HG02759 (cell line): ENCODE data around the gene GRK3.

Source experiments
- ATAC-seq: cut with Tn5 transposase; IDR thresholded peaks from one replicate; pipeline ENCODE4 v1.9.1; 2021; ENCODE audit warnings: mild to moderate bottlenecking, moderate library complexity; ENCODE audit not compliant: unreplicated experiment

GRK3 gene

DNA sequence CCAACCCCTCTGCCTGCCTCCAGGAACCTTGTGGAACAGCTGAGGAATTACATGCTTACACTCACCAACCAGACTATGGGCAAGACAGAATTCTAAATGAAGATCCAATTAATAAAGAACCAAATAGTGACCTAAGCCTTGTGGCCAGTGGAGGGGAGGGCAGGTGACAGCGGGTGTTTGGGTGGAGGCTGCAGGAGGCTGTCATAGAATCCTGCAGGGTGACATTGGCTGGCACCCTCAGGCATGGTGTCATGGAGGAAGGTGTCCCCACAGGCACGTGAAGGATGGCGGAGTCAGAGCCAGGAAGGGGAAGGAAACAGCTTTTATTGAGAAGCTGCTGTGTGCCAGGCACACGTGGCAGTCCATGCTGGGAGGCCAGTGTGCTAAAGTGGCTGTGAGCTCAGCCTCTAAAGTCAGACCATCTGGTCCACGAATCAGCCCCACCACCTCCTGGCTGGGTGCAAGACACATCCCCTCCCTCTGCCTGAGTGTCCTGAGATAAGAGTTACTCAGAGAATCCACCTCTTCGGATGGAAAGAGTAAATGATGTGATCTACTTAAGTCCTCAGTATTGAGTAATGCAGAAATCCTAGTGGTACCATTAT, 186.2 kb downstream of the GRK3 start:
- ATAC-seq: no peak

DNA sequence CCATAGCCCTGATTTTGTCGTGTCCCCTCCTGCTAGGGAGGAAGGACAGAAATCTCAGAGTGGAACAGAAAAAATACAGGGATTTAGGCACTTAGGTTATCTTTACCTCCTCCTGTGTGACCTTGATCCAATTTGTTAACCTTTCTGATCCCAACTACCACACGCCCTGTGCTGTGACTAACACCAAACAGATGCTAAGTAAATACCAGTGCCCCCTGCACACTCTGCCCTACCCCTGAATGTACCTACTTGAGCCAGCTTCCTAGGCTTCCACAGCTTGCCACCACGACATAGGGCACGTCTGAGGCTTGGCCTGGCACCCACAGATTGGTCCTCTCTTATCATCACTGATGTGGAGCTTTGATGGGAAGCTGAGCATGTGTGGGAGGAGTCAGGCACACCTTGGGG, 186.7 kb downstream of the GRK3 start:
- ATAC-seq: no peak

DNA sequence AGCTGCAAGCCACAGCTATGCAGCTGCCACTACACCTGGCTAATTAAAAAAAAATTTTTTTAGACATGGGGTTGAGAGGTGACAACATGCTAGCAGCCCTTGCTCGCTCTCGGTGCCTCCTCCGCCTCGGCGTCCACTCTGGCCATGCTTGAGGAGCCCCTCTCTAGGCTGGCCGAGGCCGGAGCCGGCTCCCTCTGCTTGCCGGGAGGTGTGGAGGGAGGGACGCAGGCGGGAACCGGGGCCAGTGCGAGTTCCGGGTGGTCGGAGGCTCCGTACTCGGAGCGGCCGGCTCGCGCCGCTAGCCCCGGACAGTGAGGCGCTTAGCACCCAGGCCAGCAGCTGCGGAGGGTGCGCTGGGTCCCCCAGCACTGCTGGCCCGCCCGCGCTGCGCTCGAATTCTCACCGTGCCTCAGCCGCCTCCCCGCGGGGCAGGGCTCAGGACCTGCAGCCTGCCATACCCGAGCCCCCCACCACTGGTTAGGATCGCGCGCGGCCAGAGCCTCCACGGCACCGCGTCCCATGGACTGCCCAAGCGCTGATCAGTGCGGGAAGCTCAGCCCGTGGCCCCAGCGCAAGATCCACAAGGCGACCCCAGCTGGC, 188.2 kb downstream of the GRK3 start:
- ATAC-seq: no peak

DNA sequence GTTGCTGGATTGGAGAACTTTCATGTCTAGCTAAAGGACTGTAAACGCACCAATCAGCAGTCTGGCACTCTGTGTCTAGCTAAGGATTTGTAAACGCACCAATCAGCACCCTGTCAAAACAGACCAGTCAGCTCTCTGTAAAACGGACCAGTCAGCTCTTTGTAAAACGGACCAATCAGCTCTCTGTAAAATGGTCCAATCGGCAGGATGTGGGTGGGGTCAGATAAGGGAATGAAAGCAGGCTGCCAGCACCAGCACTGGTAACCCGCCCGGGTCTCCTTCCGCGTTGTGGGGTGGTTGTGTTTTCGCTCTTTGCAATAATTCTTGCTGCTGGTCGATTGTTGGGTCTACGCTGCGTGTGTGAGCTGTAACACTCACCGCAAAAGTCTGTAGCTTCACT, 188.8 kb downstream of the GRK3 start:
- no peak for ATAC-seq

DNA sequence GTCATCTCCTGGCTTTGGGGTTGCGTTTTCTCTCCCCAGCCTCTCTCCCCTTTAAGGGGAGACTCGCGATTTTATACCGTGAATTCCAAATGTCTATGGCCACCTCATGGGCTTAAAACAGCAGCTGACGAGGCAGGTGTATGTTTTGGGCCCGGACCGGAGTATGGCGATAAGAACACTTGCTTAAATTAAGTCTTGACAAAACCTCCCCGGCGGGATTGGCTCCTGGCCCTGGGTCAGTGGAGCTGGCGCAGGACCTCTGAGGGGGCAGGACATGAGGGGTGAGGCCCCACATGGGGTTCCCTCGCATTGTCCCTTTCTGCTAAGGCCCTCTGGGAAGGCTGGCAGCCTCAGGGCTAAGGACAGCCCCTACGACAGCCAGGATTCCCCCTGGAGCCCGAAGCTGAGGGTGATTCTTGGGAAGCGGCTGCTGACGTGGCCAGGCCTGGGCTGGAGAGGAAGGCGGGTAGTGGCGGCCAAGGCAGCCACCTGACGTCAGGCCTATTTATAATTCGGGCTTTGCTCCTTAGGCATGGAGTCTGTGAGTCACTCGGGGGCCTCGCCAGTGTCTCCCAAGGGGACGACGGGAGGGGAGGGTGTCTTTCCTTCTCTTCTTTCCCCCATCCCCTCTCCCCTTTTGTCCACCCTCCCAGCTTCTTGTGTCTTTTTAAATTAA, 190.2 kb downstream of the GRK3 start:
- ATAC-seq: no peak

DNA sequence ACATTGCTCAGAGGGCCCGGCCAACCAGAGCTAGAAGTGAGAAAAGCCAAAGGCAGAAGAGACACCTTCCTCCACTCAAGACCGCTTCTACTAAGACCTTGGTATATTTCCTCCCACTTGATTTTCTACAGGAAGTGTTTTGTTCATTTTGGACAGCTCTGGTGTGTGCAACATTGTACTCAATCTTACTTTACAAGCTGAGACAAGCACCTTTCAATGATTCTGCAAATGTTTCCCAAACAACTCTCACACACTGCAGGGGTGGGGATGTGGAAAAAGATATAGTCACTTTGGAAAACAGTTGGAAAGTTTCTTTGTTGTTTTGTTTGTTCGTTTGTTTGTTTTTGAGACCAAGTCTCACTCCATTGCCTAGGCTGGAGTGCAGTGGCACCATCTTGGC, 193.2 kb downstream of the GRK3 start:
- no peak for ATAC-seq

DNA sequence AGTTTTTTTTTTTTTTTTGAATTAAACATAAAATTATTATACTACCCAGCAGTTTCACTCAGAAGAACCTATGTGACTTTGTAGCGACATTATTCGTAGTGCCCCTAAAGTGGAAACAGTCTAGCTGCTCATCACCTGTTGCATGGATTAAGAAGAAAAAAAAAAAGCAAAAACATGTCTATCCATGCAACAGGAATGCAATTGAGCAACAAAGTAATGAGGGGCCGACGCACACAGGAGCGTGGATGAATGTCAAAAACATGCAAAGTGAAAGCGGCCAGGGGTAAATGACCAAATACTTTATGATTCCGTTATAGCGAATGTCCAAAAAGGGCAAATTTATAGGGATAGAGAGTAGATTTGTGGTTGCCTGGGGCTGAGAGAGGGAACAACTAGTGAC, 193.8 kb downstream of the GRK3 start:
- no peak for ATAC-seq

DNA sequence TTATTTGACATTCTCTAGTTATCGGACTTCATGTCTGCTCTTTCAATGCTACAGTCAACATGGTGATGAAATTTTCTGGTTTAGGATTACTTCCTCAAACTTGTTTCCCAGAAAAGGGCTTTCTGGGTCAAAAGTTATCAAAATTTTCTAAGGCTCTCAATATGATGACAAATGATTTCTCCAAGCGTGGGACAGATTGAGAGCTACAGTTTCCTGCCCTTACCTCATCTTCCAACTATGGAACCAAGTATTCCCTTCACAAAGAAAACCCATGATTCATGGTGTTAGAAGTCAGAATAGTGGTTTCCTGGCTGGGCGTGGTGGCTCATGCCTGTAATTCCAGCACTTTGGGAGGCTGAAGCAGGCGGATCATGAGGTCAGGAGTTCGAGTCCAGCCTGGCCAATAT, 195.4 kb downstream of the GRK3 start:
- no peak for ATAC-seq

DNA sequence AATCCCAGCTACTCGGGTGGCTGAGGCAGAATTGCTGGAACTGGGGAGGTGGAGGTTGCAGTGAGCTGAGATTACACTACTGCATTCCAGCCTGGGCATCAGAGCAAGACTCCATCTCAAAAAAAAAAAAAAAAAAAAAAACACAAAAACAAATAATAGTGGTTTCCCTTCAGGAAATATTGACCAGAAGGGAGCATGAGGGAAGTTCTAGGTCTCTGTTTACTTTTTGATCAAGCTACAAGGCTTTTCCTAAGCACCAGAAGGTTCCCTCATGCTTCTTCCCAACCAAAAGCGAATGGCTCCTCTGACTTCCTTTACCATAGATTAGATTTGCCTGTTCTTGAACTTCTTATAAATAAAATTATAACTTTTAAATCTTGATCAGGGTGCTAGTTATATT, 195.8 kb downstream of the GRK3 start:
- ATAC-seq: no peak

DNA sequence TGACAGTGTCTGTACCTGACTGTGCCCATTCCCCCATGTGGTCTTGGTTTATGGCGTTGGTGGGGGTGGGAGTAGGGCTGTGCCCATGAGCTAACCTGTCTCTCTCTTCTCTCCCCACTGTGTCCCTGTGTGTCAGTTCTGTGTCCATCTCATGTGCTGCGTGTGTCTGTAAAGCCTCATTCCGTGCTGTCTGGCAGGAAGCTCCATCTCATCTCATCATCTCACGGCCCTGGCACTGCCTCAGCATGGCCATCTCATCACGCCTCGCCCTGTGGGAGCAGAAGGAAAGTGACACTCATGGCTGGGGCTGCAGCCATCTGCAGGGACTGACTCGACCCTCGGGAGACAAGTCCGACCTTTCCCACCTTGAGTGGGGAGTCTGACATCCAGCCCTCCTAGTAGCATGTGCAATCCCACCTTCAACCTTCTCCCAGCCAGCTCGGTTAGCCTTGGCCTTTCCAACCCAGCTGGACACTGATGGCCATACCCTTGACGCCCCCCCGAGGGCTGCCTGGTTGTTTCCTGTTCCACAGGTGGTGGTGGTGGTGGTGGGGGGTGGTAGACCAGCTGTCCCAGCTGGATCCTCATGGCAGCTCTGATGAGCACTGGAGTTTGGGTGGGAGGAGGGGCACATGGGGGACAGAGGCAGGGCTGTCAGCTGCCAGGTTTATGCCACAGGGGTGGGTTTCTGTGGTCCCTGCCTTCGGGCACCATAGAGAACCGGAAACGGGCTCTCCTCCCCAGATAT, 196.5 kb downstream of the GRK3 start:
- no peak for ATAC-seq

DNA sequence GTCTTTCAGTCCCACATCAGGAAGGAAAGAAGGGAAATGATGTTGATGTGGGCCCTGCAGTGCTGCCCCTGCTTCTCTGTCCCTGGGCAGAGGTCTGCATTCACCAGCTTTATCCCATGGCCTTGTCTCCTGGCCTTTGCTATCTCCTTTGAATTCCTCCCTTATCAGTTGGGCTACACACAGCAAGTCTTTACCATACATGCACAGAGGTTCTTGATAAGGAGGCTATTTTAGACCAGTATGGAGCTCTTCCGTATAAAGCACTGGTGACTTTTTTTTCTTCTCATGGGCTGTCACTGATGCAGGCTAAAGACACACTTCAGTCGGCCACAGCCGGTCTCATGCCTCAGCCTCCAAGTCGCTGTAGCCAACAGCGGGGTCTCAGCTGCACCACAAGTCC, 197.7 kb downstream of the GRK3 start:
- no peak for ATAC-seq

DNA sequence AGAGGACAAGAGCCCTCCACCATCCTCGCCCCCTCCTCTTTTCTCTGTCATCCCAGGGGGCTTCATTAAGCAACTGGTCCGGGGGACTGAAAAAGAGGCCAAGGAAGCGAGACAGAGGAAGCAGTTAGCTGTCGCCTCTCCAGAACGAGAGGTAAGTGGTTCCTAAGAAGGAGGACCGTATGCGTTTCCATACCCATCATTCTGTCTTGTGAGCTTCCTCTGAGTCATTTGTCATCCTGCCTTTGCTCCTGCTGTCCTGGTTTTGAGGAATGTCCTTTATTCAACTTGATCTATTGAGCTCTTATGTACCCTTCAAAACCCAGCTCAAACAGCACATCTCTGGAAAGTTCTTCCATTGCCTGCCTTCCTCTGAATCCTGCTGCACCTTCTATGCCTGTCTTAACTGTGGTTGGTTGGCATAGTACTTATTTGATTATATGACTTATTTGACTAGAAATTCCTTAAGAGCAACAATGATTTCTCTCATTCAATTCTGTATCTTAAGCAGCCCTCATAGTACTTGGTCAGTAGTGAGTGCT, 198.8 kb downstream of the GRK3 start:
- no peak for ATAC-seq

DNA sequence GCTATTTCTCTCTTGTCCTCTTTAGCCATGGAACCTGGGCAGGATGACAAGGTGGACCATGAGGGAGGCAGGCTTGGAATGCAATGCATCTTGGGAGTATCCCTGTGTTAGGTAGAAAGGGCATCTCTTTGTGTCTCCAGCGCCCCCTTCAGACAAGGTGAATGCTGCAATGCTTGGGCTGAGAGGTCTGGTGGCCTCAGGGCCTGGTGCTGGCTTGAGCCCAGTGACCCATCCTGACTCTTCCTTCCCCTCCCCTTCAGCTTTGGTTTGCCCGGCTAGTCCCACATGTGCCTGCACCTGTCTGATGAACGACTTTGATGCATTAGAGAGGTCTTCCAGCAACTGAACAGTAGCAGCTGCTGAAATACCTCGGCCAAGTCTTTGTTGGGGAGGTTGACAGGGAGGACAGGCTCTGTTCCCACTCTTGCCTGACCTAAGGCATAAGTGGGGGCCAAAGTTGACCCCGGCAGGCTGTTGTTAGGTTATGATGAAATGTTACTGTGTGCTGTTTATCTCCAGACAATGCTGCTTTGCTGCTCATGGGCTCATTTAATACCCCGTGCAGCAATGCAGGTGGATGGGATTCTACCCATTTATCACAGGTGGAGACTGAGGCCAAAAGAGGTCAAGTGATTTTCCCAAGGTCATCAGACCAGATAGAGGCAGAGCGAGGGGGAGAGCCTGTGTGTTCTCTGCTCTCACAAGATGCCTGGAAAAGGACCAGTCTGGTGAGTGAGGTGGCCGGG, 200.0 kb downstream of the GRK3 start:
- no peak for ATAC-seq

DNA sequence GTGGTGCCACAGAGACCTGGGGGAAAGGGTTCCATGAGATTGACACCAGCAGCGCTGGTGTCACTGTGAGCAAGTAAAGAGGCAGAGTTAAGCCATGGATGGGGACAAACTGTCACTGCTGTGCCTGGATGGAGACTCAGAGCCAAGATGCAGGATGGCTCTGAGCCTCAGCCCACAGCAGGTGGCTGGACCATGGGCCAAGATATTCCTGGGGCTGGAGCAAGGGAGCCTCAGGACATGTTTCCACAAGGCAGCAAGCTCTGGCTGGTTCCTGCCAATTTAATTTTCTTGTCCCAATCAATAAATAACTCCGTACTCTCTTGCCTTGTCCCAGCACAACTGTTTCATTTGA, 200.5 kb downstream of the GRK3 start:
- no peak for ATAC-seq

DNA sequence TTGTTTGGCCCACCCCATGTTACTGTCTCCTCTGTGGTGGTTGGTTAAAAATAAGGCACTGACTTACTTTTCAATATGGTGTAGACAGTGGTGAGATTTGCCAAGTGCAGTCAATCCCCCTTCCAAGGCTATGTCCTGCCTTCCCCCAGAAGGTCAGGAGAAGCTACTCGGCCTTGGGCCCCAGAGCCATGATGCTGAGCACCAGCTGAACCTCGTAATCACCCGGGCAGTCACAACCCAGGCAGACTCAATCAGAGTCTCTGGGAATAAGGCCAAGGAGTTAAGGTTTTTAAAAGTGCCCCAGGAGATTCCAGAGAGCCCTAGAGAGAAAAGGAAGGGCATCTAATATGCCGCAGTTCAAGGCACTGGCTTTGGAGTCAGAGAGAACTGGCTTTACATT, 201.3 kb downstream of the GRK3 start:
- ATAC-seq: no peak

DNA sequence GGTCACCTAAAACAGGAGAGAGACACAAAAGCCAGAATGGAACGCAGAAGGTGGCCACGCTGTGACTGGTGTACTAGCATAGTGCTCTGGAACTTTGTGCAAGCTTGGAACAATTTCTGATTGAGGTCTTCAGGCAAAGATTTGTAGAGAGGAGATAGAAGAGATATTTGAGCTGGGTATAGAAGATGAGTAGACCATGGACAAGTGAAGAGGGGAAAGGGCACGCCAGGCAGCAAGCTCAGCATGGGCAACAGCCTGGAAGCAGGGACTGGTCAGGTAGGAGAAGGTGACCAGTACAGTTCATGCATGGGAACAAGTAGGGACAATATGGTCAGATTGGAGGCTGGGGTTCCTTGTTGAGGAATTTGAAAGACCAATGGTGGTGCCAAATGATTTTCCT, 201.9 kb downstream of the GRK3 start:
- no peak for ATAC-seq

DNA sequence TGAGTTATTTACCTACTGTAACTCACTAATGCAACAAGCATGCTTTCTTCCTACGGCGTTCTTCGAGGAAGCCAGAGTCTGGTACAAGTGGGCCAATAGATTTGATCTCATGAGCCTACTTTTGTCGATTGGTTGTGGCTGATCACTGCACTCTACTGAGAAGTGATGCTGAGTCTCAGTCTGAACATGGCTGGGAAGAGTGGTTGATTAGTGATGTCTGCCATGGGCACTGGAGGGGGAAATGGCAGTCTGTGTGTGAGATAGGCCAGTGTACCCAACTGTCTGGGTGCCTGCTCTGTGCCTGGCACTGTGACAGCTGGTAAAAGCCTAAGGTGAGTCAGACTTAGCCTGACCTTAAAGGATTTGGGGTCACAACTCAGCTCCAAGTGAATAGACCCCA, 205.9 kb downstream of the GRK3 start:
- ATAC-seq: no peak

DNA sequence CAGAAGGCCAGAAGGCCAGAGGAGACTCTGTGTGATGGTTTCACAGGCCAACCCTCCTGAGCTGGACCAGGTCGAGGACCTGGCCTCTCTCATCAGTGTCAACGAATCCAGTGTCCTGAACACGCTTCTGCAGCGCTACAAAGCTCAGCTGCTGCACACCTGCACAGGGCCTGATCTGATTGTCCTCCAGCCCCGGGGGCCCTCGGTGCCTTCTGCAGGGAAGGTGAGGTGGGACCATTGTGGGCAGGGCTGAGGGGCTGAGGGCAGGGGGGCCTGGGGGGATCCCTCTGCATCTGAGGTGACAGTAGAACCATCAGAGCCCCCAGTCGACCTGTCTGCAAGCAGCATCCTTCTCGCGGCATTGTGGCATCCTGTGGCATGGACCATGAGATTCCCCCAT, 207.8 kb downstream of the GRK3 start:
- no peak for ATAC-seq

DNA sequence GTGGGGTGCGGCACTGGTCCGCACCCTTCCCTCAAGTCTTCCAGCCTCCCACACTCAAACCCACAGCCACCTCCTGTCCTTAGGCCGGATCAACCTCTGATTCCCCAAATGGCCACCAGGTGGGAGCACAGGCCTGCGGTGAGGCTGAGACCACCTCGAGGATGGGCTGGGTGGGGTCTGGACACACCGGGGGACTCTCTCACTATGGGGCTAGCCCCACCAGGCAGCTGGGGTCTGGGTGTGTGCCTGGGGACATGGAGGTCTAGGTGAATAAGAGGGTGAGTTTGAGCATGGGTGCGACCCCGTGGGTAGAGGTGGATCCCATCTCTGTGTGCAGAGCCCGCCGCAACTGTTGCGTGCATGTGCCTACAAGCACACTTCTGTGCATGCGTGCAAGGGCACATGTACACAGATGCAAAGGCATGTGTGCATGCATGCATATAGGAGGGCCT, 210.1 kb downstream of the GRK3 start:
- ATAC-seq: no peak

DNA sequence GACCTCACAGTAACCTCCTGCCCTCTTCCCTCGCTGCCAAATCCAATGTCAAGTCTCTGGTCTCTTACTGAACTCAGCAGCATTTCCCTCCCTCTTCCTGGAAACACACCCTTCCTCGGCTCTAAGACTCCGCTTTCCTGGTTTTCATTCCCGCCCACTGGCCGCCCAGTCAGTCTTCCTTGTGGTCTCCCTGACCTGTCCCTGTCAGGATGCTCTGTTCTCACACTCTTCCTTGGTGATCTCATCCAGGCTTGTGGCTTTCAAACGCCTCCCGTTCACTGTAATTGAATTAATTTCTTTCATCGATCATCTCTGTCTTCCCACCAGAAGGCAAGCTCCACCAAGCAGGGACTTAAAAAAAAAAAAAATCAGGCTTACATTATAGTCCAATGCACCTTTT, 211.1 kb downstream of the GRK3 start:
- no peak for ATAC-seq

DNA sequence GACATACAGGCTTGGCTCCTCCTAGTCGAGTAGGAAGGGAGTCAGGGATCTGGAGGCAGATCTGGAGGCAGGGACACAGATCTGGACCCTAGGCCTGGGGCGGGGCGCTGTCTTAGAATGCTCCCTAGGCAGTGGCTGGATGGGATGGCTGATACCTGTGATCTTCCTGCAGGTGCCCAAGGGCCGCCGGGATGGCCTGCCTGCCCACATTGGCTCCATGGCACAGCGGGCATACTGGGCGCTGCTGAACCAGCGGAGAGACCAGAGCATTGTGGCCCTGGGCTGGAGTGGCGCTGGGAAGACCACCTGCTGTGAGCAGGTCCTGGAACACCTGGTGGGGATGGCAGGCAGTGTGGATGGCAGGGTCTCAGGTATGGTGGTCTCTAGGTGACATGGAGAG, 212.9 kb downstream of the GRK3 start:
- ATAC-seq: no peak
